ENCODE data around the gene AOPEP.

Gene AOPEP

GRCh38 chr9:94993821-94994165 is 267.3 kb downstream of the AOPEP start:
- no peak for DNase-seq (ENCODE audit: low read depth)

- DNase-seq (ENCODE audit: low read depth) = no peak
These were observed 268.7 kb downstream of the AOPEP start for GRCh38 chr9:94995048-94995693.

- no peak for DNase-seq (ENCODE audit: low read depth)
These were observed 270.1 kb downstream of the AOPEP start for GRCh38 chr9:94996641-94997040.

GRCh38 chr9:94997727-94998126 is 271.2 kb downstream of the AOPEP start:
- DNase-seq (ENCODE audit: low read depth) = no peak

- no peak for DNase-seq (ENCODE audit: low read depth)
These were observed 273.3 kb downstream of the AOPEP start for GRCh38 chr9:94999832-95000231.

- DNase-seq (ENCODE audit: low read depth) = no peak
These were observed 274.3 kb downstream of the AOPEP start for GRCh38 chr9:95000821-95001220.

GRCh38 chr9:95001720-95002119 is 275.2 kb downstream of the AOPEP start:
- no peak for DNase-seq (ENCODE audit: low read depth)

- DNase-seq (ENCODE audit: low read depth) = no peak
These were observed 277.4 kb downstream of the AOPEP start for GRCh38 chr9:95003689-95004410.

- DNase-seq (ENCODE audit: low read depth) = no peak
These were observed 278.1 kb downstream of the AOPEP start for GRCh38 chr9:95004411-95005277.

GRCh38 chr9:95005278-95006143 is 279.0 kb downstream of the AOPEP start:
- no peak for DNase-seq (ENCODE audit: low read depth)

GRCh38 chr9:95007226-95007869 is 280.8 kb downstream of the AOPEP start:
- no peak for DNase-seq (ENCODE audit: low read depth)

GRCh38 chr9:95008151-95008771 is 281.8 kb downstream of the AOPEP start:
- no peak for DNase-seq (ENCODE audit: low read depth)

GRCh38 chr9:95009459-95009858 is 283.0 kb downstream of the AOPEP start:
- no peak for DNase-seq (ENCODE audit: low read depth)

- no peak for DNase-seq (ENCODE audit: low read depth)
These were observed 283.9 kb downstream of the AOPEP start for GRCh38 chr9:95010431-95010838.

- no peak for DNase-seq (ENCODE audit: low read depth)
These were observed 285.7 kb downstream of the AOPEP start for GRCh38 chr9:95012035-95012708.

- DNase-seq (ENCODE audit: low read depth) = no peak
These were observed 286.4 kb downstream of the AOPEP start for GRCh38 chr9:95012902-95013301.

GRCh38 chr9:95014917-95015316 is 288.4 kb downstream of the AOPEP start:
- no peak for DNase-seq (ENCODE audit: low read depth)

GRCh38 chr9:95015569-95015968 is 289.1 kb downstream of the AOPEP start:
- DNase-seq (ENCODE audit: low read depth) = no peak

- DNase-seq (ENCODE audit: low read depth) = no peak
These were observed 290.6 kb downstream of the AOPEP start for GRCh38 chr9:95017062-95017461.

GRCh38 chr9:95017661-95018060 is 291.2 kb downstream of the AOPEP start:
- DNase-seq (ENCODE audit: low read depth) = no peak

All from CMK (cell line).